ENCODE data around the gene ARMH3. TPM values are rescaled to one million over a fixed set of nuclear protein-coding genes. Genes with fewer than 3 reads are reported as not detected.

ARMH3 gene
- total and polyA plus RNA-seq, 3 donors from 2014 or later: 20.2 to 23.7 (median 21.6) TPM

GRCh38 chr10:101839002-101839401, 217.0 kb downstream of the ARMH3 start:
- WGBS, 2 donors: 85 to 89% methylated on average over 1 of the region's 1 CpG
- Histone ChIP-seq H3K4me3 (no peak overlapping the region), H3K4me1 (peaks cover 20% of the 10 kb centered on the region), H3K9me3 (no peaks in the 10 kb centered on the region), H3K27me3 (no peaks in the 10 kb centered on the region), H3K27ac (no peak overlapping the region), H3K36me3 (ENCODE audit: low read depth, missing control alignments) (no peaks in the 10 kb centered on the region)
- DNase-seq: no peak
- TF ChIP-seq CTCF (IDR thresholded peaks at IDR 0.05): no peak
- intact Hi-C loops (cut with DNase I; ENCODE audit: low total_unique reads): no loop called here

GRCh38 chr10:101838416-101838970, 217.5 kb downstream of the ARMH3 start:
- no peak overlapping the region for H3K4me3 ChIP-seq
- H3K27ac ChIP-seq: no peak overlapping the region
- TF ChIP-seq POLR2A (IDR thresholded peaks at IDR 0.05): no peak
- TF ChIP-seq CTCF (IDR thresholded peaks at IDR 0.05): no peak
- no peaks in the 10 kb centered on the region for H3K27me3 ChIP-seq
- no peak for DNase-seq
- H3K36me3 ChIP-seq (ENCODE audit: low read depth, missing control alignments): no peaks in the 10 kb centered on the region
- H3K4me1 ChIP-seq: peaks cover 20% of the 10 kb centered on the region
- intact Hi-C loops (cut with DNase I; ENCODE audit: low total_unique reads): no loop called here
- no peaks in the 10 kb centered on the region for H3K9me3 ChIP-seq
- WGBS, 2 donors: 81 to 87% methylated on average over 6 of the region's 6 CpGs

GRCh38 chr10:101837748-101838147, 218.2 kb downstream of the ARMH3 start:
- DNase-seq: no peak
- Histone ChIP-seq H3K4me1 (peaks cover 20% of the 10 kb centered on the region), H3K27ac (no peak overlapping the region), H3K27me3 (no peaks in the 10 kb centered on the region), H3K4me3 (no peak overlapping the region), H3K9me3 (no peaks in the 10 kb centered on the region), H3K36me3 (ENCODE audit: low read depth, missing control alignments) (no peaks in the 10 kb centered on the region)
- WGBS, 2 donors: 59 to 77% methylated on average over 2 of the region's 2 CpGs
- TF ChIP-seq POLR2A (IDR thresholded peaks at IDR 0.05) (no peak), CTCF (IDR thresholded peaks at IDR 0.05) (no peak)
- intact Hi-C loops (cut with DNase I; ENCODE audit: low total_unique reads): no loop called here

- 88 to 92% methylated on average over 4 of the region's 4 CpGs for WGBS, 2 donors
- Histone ChIP-seq H3K4me1 (peaks cover 16% of the 10 kb centered on the region), H3K9me3 (no peaks in the 10 kb centered on the region), H3K4me3 (no peak overlapping the region), H3K36me3 (ENCODE audit: low read depth, missing control alignments) (no peaks in the 10 kb centered on the region), H3K27ac (no peak overlapping the region), H3K27me3 (no peaks in the 10 kb centered on the region)
- DNase-seq: no peak
- intact Hi-C loops (cut with DNase I; ENCODE audit: low total_unique reads): no loop called here
- TF ChIP-seq POLR2A (IDR thresholded peaks at IDR 0.05) (no peak), CTCF (IDR thresholded peaks at IDR 0.05) (no peak)
Observed at GRCh38 chr10:101835362-101835761, 220.6 kb downstream of the ARMH3 start.

- Histone ChIP-seq H3K36me3 (ENCODE audit: low read depth, missing control alignments) (no peaks in the 10 kb centered on the region), H3K9me3 (no peaks in the 10 kb centered on the region), H3K4me1 (peaks cover 11% of the 10 kb centered on the region), H3K27ac (no peak overlapping the region), H3K4me3 (no peak overlapping the region), H3K27me3 (no peaks in the 10 kb centered on the region)
- DNase-seq: no peak
- TF ChIP-seq CTCF (IDR thresholded peaks at IDR 0.05) (no peak), POLR2A (IDR thresholded peaks at IDR 0.05) (no peak)
- WGBS, 2 donors: 72 to 78% methylated on average over 8 of the region's 8 CpGs
- intact Hi-C loops (cut with DNase I; ENCODE audit: low total_unique reads): no loop called here
Observed at GRCh38 chr10:101834341-101834740, 221.6 kb downstream of the ARMH3 start.

All from testis (tissue), 3 donors.